Fibroblast of the conjunctiva (primary cell): ENCODE measurements around the gene SOD1.
"Not testable (repeated sequence)": the region's sequence is repeated elsewhere in the genome, so short reads cannot be mapped to it uniquely, and the experiment has no call there.

Source experiments
- DNase-seq: peaks from one replicate; pipeline ENCODE4 v3.0.0-alpha.2; 2010; ENCODE audit warnings: low read depth

Gene SOD1

DNA sequence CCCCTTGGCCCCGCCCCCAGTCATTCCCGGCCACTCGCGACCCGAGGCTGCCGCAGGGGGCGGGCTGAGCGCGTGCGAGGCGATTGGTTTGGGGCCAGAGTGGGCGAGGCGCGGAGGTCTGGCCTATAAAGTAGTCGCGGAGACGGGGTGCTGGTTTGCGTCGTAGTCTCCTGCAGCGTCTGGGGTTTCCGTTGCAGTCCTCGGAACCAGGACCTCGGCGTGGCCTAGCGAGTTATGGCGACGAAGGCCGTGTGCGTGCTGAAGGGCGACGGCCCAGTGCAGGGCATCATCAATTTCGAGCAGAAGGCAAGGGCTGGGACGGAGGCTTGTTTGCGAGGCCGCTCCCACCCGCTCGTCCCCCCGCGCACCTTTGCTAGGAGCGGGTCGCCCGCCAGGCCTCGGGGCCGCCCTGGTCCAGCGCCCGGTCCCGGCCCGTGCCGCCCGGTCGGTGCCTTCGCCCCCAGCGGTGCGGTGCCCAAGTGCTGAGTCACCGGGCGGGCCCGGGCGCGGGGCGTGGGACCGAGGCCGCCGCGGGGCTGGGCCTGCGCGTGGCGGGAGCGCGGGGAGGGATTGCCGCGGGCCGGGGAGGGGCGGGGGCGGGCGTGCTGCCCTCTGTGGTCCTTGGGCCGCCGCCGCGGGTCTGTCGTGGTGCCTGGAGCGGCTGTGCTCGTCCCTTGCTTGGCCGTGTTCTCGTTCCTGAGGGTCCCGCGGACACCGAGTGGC lies at the start of gene SOD1:
SOD1 (plus strand) TSS at position 158 of the 723 bp plus-strand sequence; CDS start at position 235, 77 bp downstream.
- peak; percentile 81 for DNase-seq

GRCh38 chr21:31611445-31611844 lies 48.0 kb upstream of the SOD1 start:
- no peak for DNase-seq

DNA sequence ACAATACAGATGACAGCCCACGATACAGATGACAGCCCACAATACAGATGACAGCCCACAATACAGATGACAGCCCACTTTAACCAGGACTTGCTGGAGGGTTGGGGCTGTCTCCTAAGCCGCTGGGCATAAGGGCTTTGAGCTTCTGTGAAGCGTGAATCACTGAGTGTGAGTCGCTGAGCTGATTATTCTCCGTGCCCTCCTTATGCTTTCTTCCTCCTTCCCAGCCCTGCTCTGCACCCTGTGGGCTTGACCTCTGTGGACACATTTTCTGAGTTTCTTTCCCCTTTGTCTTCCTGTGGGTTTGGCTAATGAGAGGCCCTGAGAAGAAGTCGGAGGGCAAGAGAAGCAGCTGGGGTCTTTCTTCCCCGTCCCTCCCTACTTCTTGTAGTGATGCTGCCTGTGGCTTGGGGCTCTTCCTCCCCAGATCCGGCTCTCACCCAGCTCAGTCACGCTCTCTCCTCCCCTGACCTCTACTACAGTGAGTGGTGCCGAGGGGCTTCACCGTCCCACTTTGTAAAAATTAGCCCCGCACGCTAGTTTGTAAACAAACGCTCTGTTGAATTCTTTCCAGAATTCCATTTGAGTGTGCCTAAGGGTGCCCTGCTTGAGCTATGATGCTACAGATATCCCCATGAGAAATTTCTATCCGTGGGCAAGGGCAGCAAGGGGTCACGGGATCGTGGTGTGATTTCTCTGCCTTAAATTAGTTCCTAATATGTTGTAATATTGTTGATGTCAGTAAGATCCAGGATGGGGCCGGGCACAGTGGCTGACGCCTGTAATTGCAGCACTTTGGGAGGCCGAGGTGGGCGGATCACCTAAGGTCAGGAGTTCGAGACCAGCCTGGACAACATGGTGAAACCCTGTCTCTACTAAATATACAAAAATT lies 46.4 kb upstream of the SOD1 start:
- no peak for DNase-seq

DNA sequence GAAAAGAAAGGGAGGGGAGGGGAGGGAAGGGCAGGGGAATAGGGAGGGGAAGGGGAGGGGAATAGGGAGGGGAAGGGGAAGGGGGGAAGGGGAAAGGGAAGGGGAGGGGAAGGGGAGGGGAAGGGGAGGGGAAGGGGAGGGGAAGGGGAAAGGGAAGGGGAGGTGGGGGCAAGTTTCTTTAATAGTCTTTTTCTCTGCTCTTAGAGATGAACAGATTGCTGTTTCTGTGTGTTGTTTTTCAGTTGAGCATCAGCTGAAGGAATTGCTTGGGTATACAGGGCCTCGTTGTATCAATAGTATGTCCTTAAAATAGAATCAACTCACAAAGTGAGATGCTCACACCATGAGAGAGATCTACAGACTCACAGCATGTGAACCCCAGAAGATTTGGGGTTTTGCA lies 44.8 kb upstream of the SOD1 start:
- DNase-seq = no peak

- no peak for DNase-seq
Observed at GRCh38 chr21:31616216-31616615, 43.3 kb upstream of the SOD1 start.

DNA sequence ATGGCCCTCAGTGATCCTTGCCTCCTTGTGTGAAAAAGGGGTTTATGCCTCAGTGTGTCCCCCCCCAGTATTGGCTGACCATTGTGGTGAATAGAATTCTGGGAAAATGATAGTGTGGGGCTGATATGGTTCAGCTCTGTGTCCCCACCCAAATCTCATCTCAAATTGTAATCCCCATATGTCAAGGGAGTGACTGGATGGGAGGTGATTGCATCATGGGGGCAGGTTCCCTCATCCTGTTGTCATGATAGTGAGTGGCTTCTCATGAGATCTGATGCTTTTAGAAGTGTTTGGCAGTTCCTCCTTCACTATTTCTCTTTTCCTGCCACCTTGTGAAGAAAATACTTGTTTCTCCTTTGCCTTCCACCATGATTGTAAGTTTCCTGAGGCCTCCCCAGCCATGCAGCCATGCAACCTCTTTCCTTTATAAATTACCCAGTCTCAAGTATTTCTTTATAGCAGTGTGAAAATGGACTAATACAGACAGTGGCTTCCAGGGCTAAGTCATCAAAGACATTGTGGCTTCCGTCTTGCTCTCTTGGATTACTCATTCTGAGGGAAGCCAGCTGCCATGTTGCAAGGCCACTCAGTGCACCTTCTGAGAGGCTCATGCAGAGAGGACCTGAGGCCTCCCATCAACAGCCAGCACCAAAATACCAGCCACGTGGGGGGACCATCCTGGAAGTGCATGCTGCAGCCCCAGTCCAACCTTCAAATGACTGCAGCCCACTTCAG lies 40.6 kb upstream of the SOD1 start:
- no peak for DNase-seq

- DNase-seq = no peak
Observed at GRCh38 chr21:31622397-31622796, 37.1 kb upstream of the SOD1 start.

DNA sequence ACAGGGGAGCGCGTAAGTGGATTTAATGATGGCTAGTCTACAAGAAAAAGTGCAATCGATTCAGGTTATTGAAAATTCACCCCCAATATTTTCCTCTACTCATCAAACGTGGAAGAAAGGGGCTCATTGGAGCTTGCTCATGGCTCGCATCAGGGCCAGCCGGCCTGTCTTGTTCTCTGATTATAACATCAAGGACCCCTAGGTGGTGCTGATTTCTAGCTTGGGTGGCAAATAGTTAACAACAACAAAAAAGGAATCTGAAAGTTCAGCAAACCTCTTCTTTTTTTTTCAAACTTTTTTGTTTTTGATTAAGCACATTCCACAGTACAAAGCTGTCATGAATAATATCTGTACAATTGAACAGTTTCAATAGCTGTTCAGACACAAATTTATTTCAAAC lies 35.8 kb upstream of the SOD1 start:
- peak; percentile 4 for DNase-seq

DNA sequence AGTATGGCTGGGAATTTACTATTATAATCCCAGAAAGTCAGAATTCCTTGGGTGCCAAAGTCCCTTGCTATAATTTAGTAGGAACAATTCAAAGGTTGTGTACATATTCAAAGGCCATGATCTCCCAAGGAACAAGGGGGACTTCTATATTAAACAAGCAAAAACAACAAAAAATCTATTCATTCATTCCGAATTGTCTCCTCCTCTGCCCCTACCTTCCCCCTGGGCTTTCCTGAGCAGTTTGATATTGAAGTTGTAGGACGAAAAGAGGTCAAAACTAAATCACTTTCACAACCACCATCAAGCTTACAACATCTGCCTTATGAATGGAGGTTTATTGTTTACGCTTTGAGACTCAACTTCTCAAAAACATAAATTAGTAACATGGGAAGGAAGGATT lies 35.3 kb upstream of the SOD1 start:
- no peak for DNase-seq

DNA sequence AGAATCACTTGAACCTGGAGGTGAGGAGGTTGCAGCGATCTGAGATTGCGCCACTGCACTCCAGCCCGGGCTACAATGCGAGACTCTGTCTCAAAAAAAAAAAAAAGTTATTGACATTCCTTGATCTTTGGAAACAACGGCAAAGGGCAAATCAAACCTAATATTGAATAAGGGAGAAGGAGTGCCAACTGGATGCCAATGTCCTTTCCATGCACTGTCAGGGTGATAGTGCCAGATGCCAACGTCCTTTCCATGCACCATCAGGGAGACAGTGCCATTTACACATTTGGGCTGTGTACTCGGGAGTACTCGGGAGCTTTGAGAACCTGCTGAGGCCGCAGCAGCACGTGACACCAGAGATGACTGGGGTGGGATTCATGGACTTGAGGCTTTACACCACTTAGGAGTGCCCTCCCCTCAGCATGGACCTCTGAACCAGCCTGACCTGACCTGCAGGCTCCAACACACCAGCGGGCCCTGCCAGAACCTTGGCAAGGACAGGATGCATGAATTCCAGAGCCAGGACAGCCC lies 34.5 kb upstream of the SOD1 start:
- DNase-seq = no peak

DNA sequence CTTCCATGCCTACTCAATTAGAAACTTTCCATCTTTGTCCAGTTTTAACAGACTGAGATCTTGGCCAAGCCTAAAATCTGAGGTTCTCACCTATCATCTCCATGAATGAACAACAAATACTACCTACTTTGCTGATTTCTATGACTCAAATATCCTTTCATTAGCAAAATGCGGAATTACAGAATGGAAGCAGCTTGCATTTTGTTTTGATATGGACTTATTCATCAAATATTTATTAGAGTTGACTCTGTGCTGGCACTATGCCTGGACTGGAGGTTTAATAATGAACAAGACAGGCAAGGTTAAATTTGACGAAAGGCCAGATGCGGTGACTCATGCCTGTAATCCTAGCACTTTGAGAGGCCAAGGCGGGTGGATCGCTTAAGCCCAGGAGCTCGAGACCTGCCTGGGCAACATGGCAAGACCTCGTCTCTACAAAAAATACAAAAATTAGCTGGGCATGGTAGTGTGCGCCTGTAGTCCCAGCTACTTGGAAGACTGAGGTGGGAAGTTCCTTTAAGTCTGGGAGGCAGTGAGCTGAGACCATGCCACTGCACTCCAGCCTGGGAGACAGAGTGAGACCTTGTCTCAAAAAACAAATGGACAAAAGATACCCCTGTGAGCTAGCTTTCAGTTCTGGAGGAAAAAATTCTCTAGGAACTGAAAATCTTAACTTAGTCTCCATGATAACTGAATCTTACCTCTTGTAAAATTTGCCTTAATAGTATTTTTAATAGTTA lies 29.4 kb upstream of the SOD1 start:
- DNase-seq = peak; percentile 90

GRCh38 chr21:31631881-31632280 lies 27.6 kb upstream of the SOD1 start:
- DNase-seq = not testable (repeated sequence)

- no peak for DNase-seq
Observed at GRCh38 chr21:31634993-31635392, 24.5 kb upstream of the SOD1 start.

GRCh38 chr21:31636874-31637273 lies 22.6 kb upstream of the SOD1 start:
- DNase-seq = no peak

DNA sequence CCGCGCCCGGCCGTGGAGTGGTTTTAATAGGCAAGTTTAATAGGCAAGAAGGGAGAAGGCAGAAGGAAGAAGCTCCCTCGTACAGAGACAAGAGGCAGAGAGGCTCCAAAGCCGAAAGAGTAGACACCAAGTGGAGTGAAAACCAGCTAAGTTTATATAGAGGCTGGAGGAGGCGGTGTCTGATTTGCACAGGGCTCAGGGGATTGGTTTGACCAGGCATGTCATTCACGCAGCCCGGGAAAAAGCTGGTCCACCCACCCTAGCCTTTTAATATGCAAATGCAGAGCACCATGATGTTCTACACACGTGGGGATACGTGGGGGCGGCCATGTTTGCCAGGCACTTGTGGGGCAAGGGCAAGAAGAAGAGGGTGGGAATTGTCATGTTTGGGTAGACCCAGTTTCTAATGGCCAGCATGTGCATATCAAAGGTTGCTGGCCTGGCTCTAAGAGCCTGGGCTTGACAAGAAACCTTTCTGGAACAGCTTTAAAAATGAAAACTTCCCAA lies 18.0 kb upstream of the SOD1 start:
- DNase-seq = no peak

DNA sequence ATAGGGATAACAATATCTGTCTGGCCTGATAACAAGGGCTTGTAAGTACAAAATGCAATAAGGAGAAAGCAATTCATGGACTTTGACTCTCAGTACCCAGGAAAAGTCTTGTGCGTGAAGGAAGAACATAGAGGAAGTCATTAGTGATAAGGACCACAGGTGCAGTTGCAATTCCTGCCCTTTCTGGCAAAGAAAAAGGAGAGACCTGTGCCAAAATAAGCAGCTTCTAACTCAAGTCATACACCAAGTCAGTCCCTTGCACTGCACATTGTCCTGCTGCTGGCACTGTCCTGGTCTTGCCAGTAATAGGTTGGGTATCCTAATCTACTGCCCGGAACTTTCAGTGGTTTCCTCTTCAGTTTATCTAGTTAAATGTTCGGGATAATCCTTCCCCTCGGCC lies 14.8 kb upstream of the SOD1 start:
- no peak for DNase-seq

DNA sequence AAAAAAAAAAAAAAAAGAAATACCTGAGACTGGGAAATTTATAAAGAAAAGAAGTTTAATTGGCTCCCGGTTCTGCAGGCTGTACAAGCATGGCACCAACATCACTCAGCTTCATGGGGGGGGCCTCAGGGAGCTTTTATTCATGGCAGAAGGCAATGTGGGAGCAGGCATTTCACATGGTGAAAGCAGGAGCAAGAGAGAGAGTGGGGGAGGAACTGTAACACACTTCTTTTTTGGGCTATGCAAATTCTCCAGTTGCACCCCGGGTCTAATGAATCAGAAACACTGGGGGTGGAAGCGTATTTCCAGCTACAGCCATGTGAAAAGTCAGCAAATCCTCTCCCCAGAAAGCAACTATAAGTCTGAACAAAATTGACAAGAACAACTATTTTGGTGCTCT lies 11.8 kb upstream of the SOD1 start:
- DNase-seq = no peak

- DNase-seq = no peak
Observed at GRCh38 chr21:31650930-31651329, 8.6 kb upstream of the SOD1 start.

DNA sequence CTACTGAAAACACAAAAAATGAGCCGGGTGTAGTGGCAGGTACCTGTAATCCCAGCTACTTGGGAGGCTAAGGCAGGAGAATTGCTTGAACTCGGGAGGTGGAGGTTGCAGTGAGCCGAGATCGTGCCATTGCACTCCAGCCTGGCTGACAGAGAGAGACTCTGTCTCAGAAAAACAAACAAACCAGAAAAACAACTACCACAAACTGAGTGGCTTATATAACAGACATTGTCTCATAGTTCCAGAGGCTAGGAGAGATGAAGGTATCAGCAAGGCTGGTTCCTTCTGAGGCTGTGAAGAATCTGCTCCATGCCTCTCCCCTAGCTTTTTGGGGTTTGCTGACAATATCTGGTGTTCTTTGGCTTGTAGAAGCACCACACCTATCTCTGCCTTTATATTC lies 8.0 kb upstream of the SOD1 start:
- not testable (repeated sequence) for DNase-seq

DNA sequence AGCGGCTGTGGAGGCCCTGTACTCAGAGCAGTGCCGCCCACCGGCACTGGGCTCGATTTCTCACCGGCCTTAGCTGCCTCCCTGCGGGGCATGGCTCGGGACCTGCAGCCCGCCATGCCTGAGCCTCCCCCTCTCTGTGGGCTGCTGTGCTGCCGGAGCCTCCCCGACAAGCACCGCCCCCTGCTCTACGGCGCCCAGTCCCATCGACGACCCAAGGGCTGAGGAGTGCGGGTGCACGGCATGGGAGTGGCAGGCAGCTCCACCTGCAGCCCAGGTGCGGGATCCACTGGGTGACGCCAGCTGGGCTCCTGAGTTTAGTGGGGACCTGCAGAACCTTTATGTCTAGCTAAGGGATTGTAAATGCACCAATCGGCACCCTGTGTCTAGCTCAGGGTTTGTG lies 5.2 kb upstream of the SOD1 start:
- no peak for DNase-seq

DNA sequence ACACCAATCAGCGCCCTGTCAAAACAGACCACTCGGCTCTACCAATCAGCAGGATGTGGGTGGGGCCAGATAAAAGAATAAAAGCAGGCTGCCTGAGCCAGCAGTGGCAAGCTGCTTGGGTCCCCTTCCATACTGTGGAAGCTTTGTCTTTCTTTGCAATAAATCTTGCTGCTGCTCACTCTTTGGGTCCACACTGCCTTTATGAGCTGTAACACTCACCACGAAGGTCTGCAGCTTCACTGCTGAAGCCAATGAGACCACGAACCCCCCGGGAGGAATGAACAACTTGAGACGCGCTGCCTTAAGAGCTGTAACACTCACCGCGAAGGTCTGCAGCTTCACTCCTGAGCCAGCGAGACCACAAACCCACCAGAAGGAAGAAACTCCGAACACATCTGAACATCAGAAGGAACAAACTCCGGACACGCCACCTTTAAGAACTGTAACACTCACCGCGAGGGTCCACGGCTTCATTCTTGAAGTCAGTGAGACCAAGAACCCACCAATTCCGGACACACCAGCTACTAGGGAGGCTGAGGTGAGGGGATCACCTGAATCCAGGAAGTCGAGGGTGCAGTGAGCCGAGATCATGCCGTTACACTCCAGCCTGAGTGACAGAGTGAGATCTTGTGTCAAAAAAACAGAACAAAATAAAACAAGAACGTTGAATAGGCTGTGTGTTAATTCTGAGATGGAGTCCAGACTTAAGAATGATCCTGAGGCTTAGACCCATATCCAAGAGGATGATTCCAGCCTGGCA lies 4.5 kb upstream of the SOD1 start:
- not testable (repeated sequence) for DNase-seq
